ENCODE results near the gene CD86.

CD86 gene

DNA sequence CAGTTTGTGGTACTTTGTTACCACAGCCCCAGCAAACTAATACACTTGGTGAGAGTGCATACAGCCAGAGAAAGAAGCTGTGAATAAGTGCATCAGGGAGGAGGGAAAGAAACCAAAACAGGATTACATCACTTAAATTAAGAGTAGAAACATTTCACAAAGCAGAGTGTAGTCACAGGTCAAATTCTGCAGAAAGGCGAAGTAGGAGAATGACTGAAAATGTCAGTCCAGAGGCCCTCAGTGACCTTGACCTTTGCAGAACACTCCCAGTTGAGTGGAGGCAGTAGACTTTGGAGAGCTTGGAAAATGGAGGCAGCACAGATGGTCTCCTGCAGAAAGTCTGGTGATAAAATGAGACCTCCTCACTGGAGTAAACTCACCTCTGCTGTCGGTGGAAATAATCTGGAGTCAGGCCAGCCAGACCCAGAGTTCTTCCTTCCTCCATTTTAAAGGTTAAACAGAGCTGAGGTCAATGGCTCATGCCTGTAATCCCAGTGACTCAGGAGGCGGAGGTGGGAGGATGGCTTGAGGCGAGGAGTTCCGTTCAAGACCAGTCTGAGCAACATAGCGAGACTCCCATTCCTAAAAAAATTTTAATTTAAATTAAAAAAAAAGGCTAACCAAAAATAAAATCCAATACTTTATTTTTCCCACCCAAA is 5.0 kb downstream of the CD86 start:
- no peak for DNase-seq (ENCODE audit: low read depth)

- no peak for DNase-seq (ENCODE audit: low read depth)
These were observed 8.7 kb downstream of the CD86 start for GRCh38 chr3:122063908-122064307.

- DNase-seq (ENCODE audit: low read depth), result no peak
These were observed 9.2 kb downstream of the CD86 start for GRCh38 chr3:122064326-122064725.

GRCh38 chr3:122066331-122067213 is 11.4 kb downstream of the CD86 start:
- no peak for DNase-seq (ENCODE audit: low read depth)

- no peak for DNase-seq (ENCODE audit: low read depth)
These were observed 12.0 kb downstream of the CD86 start for GRCh38 chr3:122067214-122067550.

GRCh38 chr3:122067588-122068240 is 12.6 kb downstream of the CD86 start:
- DNase-seq (ENCODE audit: low read depth), result no peak

- DNase-seq (ENCODE audit: low read depth), result no peak
These were observed 19.6 kb downstream of the CD86 start for GRCh38 chr3:122074621-122075265.

DNA sequence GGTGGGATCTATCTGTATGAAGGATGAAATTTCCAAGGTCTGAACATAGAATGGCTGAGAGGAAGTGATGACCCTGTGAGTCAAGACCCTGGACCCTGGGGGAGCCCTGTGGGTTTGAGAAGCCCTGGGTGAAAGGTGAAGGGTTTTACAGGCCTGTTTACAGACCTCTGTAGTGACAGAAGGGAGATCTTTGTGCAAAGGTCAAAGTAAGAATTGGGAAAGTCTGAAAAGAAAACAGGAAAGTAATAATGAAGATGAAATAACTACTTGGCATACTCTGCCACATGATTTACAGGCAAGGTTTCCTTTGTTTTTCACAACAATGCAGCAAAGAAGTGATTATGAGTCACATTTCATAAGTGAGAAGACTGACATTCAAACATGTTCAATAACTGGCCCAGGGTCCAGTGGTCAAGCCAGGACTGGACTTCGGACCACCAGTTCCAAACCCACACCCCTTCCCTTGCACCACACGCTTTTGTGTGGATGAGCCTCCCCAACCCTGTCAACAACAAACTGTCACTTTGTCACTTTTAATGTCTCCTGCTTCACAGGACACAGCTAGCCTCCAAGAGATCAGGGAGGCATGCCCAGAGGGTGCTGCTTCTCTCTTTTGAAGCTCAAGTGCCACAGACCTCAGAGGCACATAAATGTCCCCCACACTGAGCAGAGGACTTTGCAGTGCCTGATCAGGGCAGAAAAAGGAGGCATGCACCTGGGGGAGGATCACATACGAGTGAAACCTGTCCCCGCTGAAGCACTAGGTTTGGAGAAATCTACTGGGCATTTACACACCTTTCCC is 21.5 kb downstream of the CD86 start:
- DNase-seq (ENCODE audit: low read depth), result no peak

GRCh38 chr3:122077293-122078234 is 22.4 kb downstream of the CD86 start:
- no peak for DNase-seq (ENCODE audit: low read depth)

- DNase-seq (ENCODE audit: low read depth), result no peak
These were observed 23.2 kb downstream of the CD86 start for GRCh38 chr3:122078235-122078935.

DNA sequence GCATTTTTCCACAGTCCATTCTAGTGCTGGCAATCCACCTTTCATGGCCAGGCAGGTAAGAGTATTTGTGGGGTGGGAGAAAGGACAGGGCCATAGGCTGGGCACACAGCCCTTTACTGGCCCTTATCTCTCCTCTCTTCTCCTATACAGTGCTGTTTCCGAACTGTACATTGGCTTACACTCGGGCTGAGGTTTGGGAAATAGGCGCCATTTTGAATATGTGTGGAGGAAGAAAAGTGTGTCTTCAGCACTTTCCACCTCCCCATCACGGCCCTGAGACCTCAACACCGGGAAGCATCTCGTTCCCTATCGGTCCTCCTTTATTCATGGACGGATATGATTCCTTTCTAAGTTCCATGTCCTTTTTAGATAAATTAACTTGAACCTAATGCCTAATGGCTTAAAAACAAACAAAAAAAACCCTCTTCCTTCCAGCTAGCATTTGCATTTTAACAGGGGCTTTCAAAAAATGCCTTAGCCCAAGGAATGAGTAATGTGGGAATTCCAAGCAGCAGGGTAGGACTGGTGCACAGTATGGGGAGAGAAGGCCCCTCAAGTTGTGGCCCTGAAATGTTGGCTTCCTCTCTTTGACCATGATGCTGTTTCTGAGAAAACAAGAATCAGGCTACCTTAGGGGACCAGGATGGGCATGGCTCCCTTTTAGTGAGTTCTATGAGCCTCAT is 24.5 kb downstream of the CD86 start:
- DNase-seq (ENCODE audit: low read depth), result no peak

DNA sequence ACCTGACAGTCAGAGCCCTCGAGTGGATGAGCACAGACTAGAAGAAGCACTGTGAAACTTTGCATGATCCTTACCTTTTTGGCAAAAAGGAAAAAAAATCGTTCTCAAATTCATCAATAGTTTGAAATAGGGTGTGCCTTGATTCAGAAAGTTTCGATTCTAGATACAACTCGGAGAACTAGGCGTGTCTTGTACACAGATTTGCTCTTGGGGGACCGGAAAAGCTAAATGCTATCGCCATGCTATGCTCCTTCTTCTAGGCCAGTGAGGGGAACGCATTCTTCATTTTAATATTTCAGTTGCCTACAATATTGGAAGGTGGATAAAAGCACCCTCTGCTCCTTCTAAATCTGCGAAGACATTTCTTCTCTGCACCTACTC is 25.0 kb downstream of the CD86 start:
- DNase-seq (ENCODE audit: low read depth), result no peak

DNA sequence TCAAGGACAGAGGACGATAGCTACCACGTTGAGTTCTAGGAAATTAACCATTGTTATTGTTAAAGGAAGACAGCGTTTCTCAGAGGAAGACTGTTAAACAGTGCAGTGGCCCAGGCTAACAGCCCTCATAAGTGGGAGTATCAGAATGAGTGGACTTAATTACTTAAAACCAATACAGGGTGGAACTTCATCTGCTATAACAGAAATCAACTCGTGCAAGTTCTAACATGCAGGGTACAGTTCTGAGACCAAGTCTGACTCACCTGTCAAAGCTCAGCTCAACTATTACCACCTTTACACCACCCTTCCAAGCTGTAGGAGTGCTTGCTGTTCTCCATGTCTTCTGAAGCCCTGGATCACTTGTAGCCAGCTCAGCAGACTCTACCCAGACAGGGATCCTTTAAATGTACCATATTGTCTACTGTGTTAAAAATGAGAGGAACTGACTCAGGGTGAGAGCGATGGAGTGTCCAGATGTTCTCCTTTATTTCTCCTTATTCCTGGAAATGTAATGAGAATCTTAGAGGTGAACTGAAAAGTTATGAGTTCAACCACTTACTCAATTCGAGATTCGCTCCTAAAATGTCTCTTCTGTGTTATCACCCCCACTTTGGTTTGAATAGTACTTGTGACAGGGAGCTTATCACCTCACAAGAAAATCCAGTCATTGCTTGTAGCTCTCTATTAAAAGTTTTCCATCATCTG is 26.5 kb downstream of the CD86 start:
- no peak for DNase-seq (ENCODE audit: low read depth)

DNA sequence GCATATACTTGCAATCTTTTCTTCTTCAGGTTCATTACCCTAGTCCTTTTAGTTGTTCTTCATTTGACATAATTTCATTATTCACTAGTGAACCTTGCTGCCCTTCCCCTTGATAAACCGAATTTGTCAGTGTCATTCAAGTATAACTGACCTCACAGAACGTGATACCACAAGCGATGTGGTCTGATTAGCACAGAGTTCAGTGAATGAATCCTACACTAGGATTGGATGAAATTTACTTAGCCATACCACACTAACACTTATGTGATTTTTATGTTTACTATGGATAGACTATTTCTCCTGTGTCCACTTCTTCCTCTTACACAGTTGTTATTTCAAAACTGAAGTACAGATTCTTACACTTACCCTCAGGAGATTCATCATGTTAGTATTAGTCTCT is 27.2 kb downstream of the CD86 start:
- DNase-seq (ENCODE audit: low read depth), result no peak

DNA sequence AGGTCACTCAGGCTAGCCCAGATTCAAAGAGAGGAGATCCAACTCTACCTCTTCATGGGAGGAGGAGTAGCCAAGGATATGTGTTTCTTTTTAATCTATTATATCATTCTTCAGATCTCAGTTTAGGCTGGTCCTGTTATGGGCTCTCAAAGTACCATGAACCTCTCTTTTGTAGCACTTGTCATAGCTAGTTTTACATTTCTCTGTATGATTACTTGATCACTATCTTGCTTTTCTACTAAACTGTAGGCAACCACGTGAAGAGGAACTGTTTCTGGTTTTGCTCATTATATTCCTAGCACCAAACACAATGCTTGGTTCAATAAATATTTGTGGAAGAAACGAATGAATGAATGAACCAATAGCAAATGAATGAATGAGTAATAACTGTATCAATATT is 29.6 kb downstream of the CD86 start:
- no peak for DNase-seq (ENCODE audit: low read depth)

DNA sequence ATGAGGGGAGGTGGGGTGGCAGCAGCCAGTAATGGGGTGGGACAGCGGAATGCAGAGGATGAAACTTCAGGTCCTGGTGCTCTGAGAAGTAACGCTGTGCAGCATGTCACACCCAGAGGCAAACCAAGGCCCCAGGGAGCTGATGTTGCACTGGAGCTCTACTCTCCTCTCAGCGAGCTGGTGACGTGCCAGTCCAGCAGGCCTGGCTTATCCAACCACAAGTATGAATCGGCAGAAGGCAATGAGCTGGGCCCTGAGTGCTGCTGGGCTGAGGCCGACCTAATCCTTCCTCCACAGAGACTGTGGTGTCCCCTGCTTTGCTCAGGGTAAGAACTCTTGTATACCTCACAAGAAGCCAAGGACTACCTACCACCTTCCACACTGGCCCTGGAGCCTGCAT is 30.5 kb downstream of the CD86 start:
- DNase-seq (ENCODE audit: low read depth), result no peak

GRCh38 chr3:122088531-122088930 is 33.4 kb downstream of the CD86 start:
- no peak for DNase-seq (ENCODE audit: low read depth)

- no peak for DNase-seq (ENCODE audit: low read depth)
These were observed 36.6 kb downstream of the CD86 start for GRCh38 chr3:122091602-122092295.
